NB4 (cell line): ENCODE measurements around the gene ADAMTS3.
"Not testable (repeated sequence)": the region's sequence is repeated elsewhere in the genome, so short reads cannot be mapped to it uniquely, and the experiment has no call there.

Experiments used
- DNase-seq: peaks from one replicate; pipeline ENCODE4 v3.0.0; 2010; ENCODE audit warnings: low read depth
- H3K4me3 ChIP-seq: one replicate; pipeline ENCODE4 v1.5.1; 2011; ENCODE audit warnings: mild to moderate bottlenecking, low read depth, low read length, moderate library complexity
- CTCF ChIP-seq: IDR thresholded peaks from one replicate; pipeline ENCODE4 v1.5.1; 2012; ENCODE audit warnings: low read depth, low read length
- MAX ChIP-seq: IDR thresholded peaks from 2 replicates; pipeline ENCODE4 v1.6.1; 2011; ENCODE audit warnings: low read depth, low read length
- MYC ChIP-seq: IDR thresholded peaks from 2 replicates; pipeline ENCODE4 v1.6.1; 2011; ENCODE audit warnings: low read depth, low read length
- POLR2A ChIP-seq: IDR thresholded peaks from 2 replicates; pipeline ENCODE4 v1.6.1; 2011; ENCODE audit warnings: mild to moderate bottlenecking; ENCODE audit not compliant: insufficient read length; ENCODE audit errors: extremely low read depth

Gene ADAMTS3

GRCh38 chr4:72557021-72557420 lies 12.0 kb downstream of the ADAMTS3 start:
- TF ChIP-seq POLR2A (no peak), CTCF (no peak), MYC (no peak), MAX (no peak)
- no peak for DNase-seq

GRCh38 chr4:72555377-72555831 lies 13.6 kb downstream of the ADAMTS3 start:
- no peak for TF ChIP-seq MYC
- TF ChIP-seq CTCF, result no peak
- TF ChIP-seq MAX, result no peak
- TF ChIP-seq POLR2A, result no peak
- no peak overlapping the region for H3K4me3 ChIP-seq
- no peak for DNase-seq

More at GRCh38 chr4:72557021-72557420, 12.0 kb downstream of the ADAMTS3 start:
- no peak overlapping the region for H3K4me3 ChIP-seq

GRCh38 chr4:72553540-72554337 lies 15.3 kb downstream of the ADAMTS3 start:
- no peak for TF ChIP-seq POLR2A
- TF ChIP-seq MYC, result no peak
- TF ChIP-seq MAX, result no peak
- no peak for TF ChIP-seq CTCF
- DNase-seq, result no peak
- no peak overlapping the region for H3K4me3 ChIP-seq

- H3K4me3 ChIP-seq, result no peak overlapping the region
- DNase-seq, result no peak
- TF ChIP-seq MAX (no peak), MYC (no peak), POLR2A (no peak), CTCF (no peak)
Measured at GRCh38 chr4:72552447-72552846, 16.6 kb downstream of the ADAMTS3 start.

- DNase-seq, result no peak
- TF ChIP-seq MYC (no peak), MAX (no peak), POLR2A (no peak), CTCF (no peak)
- H3K4me3 ChIP-seq, result no peak overlapping the region
Measured at GRCh38 chr4:72546456-72546855, 22.6 kb downstream of the ADAMTS3 start.

- DNase-seq, H3K4me3 ChIP-seq: not testable (repeated sequence)
Measured at GRCh38 chr4:72540694-72541093, 28.3 kb downstream of the ADAMTS3 start.
